Colonic mucosa (tissue), 4 donors: ENCODE measurements around the gene UBAP1L. TPM values are rescaled to one million over a fixed set of nuclear protein-coding genes. Genes with fewer than 3 reads are reported as not detected.

Experiments
- DNase-seq: peaks from one replicate; pipeline ENCODE4 v3.0.0-alpha.2; 2020
- H3K27ac ChIP-seq: fragments of 200-600 bp; one replicate; pipeline ENCODE4 v1.8.0; 2021
- H3K27me3 ChIP-seq: fragments of 200-600 bp; one replicate; pipeline ENCODE4 v1.8.0; 2021
- H3K36me3 ChIP-seq: fragments of 200-600 bp; one replicate; pipeline ENCODE4 v1.8.0; 2021
- H3K4me1 ChIP-seq: fragments of 200-600 bp; one replicate; pipeline ENCODE4 v1.8.0; 2021; ENCODE audit warnings: mild to moderate bottlenecking
- H3K4me3 ChIP-seq: fragments of 200-600 bp; one replicate; pipeline ENCODE4 v1.8.0; 2021
- H3K9ac ChIP-seq, 2 donors: one replicate each; pipeline ENCODE4 v1.7.0; 2013; ENCODE audit warnings: control low read depth in 2 of 2, low read depth in 2 of 2, low read length in 2 of 2
- H3K9me3 ChIP-seq: fragments of 200-600 bp; one replicate; pipeline ENCODE4 v1.8.0; 2021
- CTCF ChIP-seq: fragments of 200-600 bp; IDR thresholded peaks from one replicate; pipeline ENCODE4 v1.8.0; 2022; ENCODE audit warnings: antibody characterized with exemption, mild to moderate bottlenecking
- intact Hi-C: fragments of 100-400 bp; cut with DNase I; formaldehyde crosslinking; loops from one replicate; pipeline ENCODE4 v1.14.1; 2022
- total RNA-seq, 2 donors: library from RNA; stranded (reverse); fragmentation: NEBNext Ultra II Directional in 1 of 2; extraction: Animal tissue kit (Norgen Biotek cat#: 25700) in 1 of 2; gene quantifications; one replicate each; pipeline ENCODE4 v1.2.1, GENCODE V29; 2021
- donor health status: healthy.
- donor health status: DM: no; HTN: no; CAD: no.
- donor health status: DM: no; HTN: no; CAD: no.

The UBAP1L gene
- total RNA-seq, 2 donors from 2014 or later, result 1.2 to 3.7 TPM

- TF ChIP-seq CTCF, result no peak
- Histone ChIP-seq H3K9me3 (no peaks in the 10 kb centered on the region), H3K27ac (no peak overlapping the region), H3K4me1 (no peaks in the 10 kb centered on the region), H3K9ac (no peak overlapping the region), H3K27me3 (peaks cover 6% of the 10 kb centered on the region), H3K4me3 (no peak overlapping the region), H3K36me3 (no peaks in the 10 kb centered on the region)
- intact Hi-C loops, result no loop called here
- DNase-seq, result no peak
Observed at GRCh38 chr15:65072617-65073016, 42.4 kb downstream of the UBAP1L start.

GRCh38 chr15:65072027-65072426, 43.0 kb downstream of the UBAP1L start:
- intact Hi-C loops, result no loop called here
- H3K27me3 ChIP-seq, result peaks cover 7% of the 10 kb centered on the region
- peak overlapping the region; percentile 24 for H3K27ac ChIP-seq
- DNase-seq, result no peak
- no peaks in the 10 kb centered on the region for H3K36me3 ChIP-seq
- no peak for TF ChIP-seq CTCF
- no peaks in the 10 kb centered on the region for H3K9me3 ChIP-seq
- H3K9ac ChIP-seq, result peak overlapping the region in 1 of 2 donors; percentile 14
- H3K4me1 ChIP-seq, result no peaks in the 10 kb centered on the region
- no peak overlapping the region for H3K4me3 ChIP-seq

GRCh38 chr15:65071381-65071811, 43.6 kb downstream of the UBAP1L start:
- Histone ChIP-seq H3K4me1 (no peaks in the 10 kb centered on the region), H3K36me3 (no peaks in the 10 kb centered on the region), H3K27ac (peak overlapping the region; percentile 24), H3K9me3 (no peaks in the 10 kb centered on the region), H3K4me3 (no peak overlapping the region), H3K9ac (no peak overlapping the region), H3K27me3 (peaks cover 7% of the 10 kb centered on the region)
- TF ChIP-seq CTCF, result no peak
- no peak for DNase-seq
- intact Hi-C loops, result no loop called here

GRCh38 chr15:65069779-65070546, 45.0 kb downstream of the UBAP1L start:
- Histone ChIP-seq H3K4me1 (no peaks in the 10 kb centered on the region), H3K27me3 (peaks cover 7% of the 10 kb centered on the region), H3K36me3 (no peaks in the 10 kb centered on the region), H3K9ac (no peak overlapping the region), H3K9me3 (no peaks in the 10 kb centered on the region), H3K4me3 (no peak overlapping the region), H3K27ac (peak overlapping the region; percentile 71)
- intact Hi-C loops, result no loop called here
- DNase-seq, result no peak
- no peak for TF ChIP-seq CTCF

- Histone ChIP-seq H3K9ac (no peak overlapping the region), H3K27ac (peak overlapping the region; percentile 71)
- peak; percentile 53 for DNase-seq
Observed at GRCh38 chr15:65069179-65069578, 45.8 kb downstream of the UBAP1L start.

More at GRCh38 chr15:65069179-65069578, 45.8 kb downstream of the UBAP1L start:
- no peak for TF ChIP-seq CTCF
- Histone ChIP-seq H3K9me3 (no peaks in the 10 kb centered on the region), H3K4me1 (no peaks in the 10 kb centered on the region), H3K4me3 (no peak overlapping the region), H3K27me3 (peaks cover 7% of the 10 kb centered on the region), H3K36me3 (no peaks in the 10 kb centered on the region)
- intact Hi-C loops, result no loop called here
